Endometrium (tissue), 2 donors: ENCODE results near the gene SAMM50.

Experiments
- FAIRE-seq: peaks from 2 replicates; lab custom pipeline; 2012; peaks lifted over from hg19 to GRCh38; lab: Jason Lieb, UNC
- donor health status: control.
- donor health status: control.

Gene SAMM50

GRCh38 chr22:43945632-43946383 is 9.4 kb upstream of the SAMM50 start:
- no peak for FAIRE-seq

DNA sequence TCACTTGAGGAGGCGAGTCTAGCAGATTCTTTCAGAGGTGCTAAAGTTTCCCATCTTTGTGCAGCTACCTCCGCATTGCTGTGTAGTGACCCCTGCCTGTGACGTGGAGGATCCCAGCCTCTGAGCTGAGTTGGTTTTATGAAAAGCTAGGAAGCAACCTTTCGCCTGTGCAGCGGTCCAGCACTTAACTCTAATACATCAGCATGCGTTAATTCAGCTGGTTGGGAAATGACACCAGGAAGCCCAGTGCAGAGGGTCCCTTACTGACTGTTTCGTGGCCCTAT is 8.9 kb upstream of the SAMM50 start:
- no peak for FAIRE-seq

GRCh38 chr22:43948836-43949406 is 6.3 kb upstream of the SAMM50 start:
- no peak for FAIRE-seq

DNA sequence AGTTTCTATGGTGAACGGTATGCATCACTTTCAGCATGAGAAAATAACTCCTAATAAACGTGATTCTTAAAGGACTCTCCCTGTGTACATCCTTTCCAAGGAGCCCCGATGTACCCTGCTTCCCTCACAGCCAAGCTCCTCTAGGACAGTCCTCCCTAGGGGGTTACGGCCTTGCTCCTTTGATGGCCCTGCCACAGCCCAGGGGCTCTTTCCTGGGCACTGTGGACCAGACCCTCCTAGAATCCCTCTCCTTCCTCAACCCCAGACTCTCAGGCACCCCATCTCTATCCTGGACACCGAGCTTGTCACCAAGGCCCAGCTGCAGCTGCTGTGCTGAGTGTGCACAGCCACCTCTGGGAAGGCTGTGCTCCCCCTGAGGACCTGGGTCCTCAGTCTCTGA is 3.9 kb upstream of the SAMM50 start:
- FAIRE-seq: no peak

DNA sequence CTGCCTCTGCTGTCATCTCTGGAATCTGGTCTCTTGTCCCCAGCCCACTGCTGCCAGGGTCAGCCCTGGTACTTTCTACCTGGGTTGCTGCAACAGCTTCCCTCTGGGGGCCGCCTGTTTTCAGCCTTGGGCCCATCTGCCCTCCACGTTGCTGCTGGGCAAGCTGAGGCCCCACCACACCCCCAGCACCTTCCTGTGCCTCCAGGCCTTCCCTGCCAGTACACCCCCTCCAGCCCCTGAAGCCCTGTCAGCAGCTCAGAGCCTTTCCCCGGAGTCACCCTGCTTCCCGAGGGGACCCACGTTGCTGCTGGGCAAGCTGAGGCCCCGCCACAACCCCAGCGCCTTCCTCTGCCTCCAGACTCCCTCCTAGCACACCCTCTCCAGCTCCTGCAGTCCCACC is 3.3 kb upstream of the SAMM50 start:
- FAIRE-seq: no peak

DNA sequence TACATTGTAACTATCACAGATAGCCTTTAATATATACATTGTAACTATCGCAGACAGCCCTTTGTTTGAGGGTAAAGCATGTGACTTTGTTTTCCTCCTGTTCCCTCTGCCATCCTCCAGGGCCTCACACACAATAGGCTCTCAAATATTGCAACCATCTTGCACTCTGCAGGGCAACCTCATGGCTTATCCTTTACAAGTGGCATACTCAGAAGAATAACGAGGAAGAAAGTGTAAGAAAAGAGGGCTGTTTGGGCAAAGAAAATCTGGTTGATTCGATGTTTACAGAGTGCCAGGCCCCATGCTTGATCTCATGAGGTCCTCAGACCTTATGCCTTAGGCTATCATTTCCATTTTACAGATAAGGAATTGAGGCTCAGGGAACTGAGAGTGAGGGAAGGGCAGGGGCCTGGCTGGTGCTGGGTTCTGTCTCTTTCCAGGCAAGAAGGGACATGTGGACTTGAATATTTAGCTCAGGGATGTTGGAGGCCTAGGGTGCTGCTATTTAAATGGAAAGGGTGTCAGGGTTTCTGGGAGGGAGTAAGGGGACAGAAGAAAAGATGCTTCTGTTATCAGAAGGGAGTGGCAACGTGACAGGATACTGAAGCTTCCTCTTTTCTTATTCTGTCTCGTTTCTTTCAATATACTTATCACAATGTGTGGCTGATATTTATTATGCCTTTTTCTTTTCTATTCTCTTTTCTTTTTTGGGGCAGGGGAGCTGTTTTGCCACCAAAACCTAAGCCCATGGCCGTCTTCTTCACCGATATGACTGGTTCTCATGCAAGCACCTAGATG is 1.1 kb upstream of the SAMM50 start:
- no peak for FAIRE-seq

- FAIRE-seq: no peak
Measured at GRCh38 chr22:43955883-43956782, 891 bp downstream of the SAMM50 start.

DNA sequence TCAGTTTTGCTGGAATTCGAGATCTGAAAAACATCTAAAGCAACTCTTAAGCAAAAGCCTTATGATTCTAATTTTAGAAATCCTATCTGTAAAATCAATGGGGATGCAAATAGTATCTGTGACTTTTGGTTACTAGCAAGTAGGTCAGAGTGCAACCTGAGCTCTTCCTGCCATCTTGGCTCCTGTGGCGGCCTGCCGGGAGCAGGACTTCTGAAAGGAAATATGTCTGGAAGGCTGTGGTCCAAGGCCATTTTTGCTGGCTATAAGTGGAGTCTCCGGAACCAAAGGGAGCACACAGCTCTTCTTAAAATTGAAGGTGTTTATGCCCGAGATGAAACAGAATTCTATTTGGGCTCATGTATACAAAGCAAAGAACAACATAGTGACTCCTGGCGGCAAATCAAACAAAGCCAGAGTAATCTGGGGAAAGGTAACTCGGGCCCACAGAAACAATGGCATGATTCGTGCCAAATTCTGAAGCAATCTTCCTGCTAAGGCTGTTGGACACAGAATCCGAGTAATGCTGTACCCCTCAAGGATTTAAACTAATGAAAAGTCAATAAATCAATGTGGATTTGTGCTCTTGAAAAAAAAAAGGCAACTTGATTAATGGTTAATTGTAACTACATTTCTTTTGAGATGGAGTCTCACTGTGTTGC is 1.7 kb downstream of the SAMM50 start:
- peak; percentile 48 for FAIRE-seq

DNA sequence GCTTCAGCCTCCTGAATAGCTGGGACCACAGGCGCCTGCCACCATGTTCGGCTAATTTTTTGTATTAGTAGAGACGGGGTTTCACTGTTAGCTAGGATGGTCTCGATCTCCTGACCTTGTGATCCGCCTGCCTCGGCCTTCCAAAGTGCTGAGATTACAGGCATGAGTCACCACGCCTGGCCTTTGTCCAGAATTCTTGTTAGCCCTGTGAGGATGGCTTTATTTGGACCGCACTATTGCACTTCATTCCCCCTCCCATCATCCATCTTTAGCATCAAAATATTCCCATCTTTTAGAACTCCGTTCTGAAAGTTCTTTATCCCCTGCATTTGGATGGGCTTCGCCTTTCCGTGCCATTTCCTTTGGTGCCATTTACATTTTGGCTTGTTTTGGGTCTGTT is 2.6 kb downstream of the SAMM50 start:
- no peak for FAIRE-seq

DNA sequence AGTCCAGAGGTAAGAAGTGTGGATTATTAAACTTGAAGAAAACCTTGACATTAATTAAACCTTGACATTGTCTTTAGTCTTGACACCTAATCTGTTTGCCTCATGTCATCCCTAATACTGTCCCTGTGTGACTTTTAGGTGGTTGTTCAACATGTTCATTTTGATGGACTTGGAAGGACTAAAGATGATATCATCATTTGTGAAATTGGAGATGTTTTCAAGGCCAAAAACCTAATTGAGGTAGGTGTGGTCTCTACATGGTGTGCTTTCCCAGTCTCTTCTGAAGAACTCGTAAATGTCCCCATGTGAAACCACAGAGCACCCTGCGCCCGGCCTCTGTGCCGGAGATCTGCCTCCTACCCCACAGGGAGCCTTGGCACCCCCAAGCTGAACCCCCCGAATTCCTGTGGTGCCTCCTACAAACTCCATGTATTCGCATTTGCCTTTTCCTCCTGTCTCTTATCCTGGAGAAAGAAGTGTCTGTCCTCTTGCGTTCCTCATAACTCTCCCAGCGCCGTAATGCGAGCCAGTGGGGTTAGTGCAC is 9.1 kb downstream of the SAMM50 start:
- no peak for FAIRE-seq

GRCh38 chr22:43967069-43967468 is 11.8 kb downstream of the SAMM50 start:
- FAIRE-seq: no peak

DNA sequence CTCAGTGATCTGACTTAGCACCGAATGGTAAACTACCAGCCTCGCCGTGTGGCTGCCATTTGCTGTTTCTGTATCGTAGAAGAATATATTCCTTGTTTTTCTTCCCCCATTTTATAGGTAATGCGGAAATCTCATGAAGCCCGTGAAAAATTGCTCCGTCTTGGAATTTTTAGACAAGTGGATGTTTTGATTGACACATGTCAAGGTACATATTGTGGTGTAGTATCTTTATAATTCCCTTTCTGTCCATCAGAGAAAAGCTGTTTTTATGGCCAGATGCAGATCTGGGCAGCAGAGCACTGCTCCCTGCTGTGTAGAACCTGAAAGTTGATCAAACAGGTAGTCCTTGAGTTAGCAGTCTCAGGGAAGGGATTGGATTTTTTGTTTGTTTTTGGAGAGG is 13.4 kb downstream of the SAMM50 start:
- no peak for FAIRE-seq

GRCh38 chr22:43969021-43969878 is 14.0 kb downstream of the SAMM50 start:
- FAIRE-seq: no peak

DNA sequence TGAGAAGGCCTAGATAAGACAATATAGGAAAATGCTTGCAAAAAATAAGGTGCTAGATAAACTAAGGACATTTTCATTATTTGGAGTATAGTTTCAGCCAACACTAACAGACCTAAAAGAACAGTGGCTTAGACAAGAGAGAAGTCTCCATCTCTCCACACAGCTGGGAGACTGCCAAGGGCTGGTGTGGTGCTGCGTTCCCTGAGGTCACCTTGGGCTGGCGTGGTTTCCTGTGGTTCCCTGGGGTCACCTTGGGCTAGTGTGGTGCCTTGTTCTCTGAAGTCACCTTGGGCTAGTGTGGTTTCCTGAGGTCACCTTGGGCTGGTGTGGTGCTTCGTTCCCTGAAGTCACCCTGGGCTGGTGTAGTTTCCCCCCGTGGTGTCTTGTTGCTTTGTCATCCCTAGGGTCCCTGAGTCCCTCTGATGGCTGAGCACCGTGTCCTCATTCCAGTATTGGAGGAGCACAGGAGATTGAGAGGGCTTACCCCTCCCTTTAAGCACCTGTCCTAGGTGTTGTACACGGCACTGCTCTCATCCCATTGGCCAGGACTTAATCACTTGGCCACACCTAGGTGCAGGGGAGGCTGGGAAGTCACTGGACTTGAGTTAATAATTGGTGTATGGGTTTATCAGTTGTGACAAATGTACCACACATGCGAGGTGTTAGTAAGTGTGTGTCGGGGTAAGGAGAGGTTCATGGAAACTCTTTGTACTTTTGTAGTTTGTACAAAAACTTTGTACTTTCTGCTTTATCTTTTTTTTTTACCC is 14.9 kb downstream of the SAMM50 start:
- FAIRE-seq: no peak

GRCh38 chr22:43971112-43971511 is 15.9 kb downstream of the SAMM50 start:
- FAIRE-seq: no peak

DNA sequence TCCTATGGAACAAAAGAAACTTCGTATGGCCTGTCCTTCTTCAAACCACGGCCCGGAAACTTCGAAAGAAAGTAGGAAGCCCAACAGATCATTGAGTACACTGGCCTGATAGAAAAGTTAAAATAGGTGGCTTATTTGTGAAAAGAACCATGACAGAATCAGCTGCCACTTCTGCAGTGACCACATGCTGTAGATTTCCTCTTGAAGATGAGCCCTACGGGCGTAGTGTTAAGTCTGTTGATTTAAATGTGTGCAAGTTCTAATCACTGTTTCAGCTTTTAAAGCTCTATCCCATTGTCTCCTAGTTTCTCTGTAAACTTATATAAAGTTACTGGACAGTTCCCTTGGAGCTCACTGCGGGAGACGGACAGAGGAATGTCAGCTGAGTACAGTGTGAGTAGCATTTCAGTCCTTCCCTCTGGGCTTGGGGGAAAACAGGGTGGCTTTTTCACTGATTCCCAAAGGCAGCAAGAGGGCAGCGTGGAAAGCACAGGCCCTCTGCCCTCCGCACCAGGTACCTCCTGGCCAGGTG is 17.8 kb downstream of the SAMM50 start:
- no peak for FAIRE-seq

DNA sequence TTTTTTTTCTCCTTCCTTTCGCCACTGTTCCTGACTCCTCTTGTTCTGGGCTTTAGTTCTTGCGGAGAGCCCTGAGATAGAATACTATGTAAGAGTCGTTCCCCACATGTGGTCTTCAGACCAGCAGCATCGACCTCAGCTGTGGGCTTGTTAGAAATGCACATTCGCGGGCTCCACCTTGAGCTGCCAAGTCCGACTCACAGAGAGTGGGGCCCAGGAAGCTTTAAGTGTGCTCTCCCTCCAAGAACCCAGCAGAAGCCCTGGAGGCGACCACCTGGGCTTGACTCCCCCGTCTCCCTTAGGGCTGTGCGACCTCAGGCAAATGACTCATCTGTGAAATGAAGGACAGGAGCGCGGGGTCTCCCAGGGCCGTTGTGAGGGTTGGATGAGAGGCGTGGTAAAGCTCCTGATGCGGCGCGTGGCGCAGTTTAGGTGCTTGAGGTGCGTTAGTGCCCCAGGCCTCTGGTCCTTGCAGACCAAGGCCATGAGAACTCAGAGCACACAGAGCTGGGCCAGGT is 18.8 kb downstream of the SAMM50 start:
- FAIRE-seq: no peak

DNA sequence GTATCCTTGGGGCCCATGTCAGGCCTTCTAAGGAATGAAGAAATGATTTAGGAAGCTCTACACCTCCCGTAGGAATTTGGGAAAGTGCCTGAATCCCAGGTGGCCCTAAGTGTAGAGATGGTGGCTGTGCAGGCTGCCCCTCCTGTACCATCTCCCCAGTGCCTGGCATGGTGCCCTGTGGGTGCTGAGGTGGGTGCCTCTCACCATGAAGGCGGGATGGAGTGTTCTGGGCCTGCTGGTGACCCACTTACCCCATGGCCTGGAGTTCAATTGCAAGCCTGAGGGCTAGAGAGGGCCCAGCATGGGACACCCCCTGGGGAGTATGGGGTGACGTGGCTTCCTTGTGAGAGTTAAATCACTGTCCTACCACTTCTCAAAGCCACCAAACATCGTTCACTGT is 19.8 kb downstream of the SAMM50 start:
- FAIRE-seq: no peak
